ENCODE data around the gene PSMD1.

PSMD1 gene

DNA sequence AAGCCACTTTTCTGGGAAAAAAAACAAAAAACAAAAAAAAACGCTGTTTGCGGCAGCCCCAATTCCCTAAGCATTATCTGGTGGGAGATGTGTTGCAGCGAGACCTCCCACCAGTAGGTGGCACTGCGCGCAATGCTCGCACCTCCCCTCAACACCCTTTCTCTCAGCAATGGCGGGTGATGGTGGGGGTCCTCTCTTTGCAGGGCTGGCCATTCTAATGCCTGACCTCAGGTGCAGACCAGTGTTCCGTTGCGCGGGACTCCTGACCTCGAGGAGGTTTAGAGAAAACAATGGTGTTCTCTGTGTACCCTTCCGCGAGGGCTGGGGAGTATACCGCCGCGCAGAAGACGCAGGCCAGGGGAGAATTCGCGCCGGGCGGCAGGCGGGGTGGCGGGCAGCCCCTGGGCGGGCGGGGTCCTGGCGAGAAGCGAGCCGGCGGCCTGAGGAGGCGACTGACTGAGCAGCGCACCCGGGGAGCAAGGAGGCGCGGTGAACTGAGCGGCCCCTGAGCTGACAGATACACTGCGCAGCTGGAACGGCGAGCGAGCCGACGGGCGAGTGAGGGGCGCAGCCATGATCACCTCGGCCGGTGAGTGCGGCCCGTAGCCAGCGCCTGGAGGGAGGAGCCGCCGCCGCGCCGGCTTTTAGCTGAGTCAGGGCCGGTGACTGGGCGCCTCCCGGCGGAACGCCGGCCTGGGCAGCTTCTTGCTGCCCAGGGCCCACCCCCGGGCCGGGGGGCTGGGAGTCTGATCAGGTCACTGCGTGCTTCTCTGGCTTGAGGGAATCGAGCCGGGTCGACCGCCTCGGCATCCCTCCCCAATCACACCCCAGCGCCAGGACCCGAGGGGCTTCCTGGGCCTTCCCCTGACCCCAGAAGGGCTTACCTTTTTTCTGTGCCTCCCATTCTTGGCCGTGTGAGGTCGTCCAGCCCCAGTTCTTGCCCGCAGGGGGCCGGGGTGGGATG, at the start of gene PSMD1:
Gene PSMD1 (plus strand): TSS at position 415 of the 964 bp plus-strand sequence. CDS start 159 bp downstream, at position 574.
- Histone ChIP-seq H3K9me3 (ENCODE audit: control insufficient read depth, insufficient read depth, low read length) (no peaks in the 10 kb centered on the region), H3K9ac (ENCODE audit: low read depth, low read length) (peak within 1 kb of the TSS; percentile 95), H3K4me3 (ENCODE audit: low read depth, low read length) (peak within 1 kb of the TSS; percentile 91), H3K36me3 (ENCODE audit: control insufficient read depth, insufficient read depth, low read length) (no peaks in the 10 kb centered on the region), H3K27me3 (ENCODE audit: control insufficient read depth, insufficient read depth, low read length) (peaks cover 24% of the 10 kb centered on the region), H3K4me1 (ENCODE audit: control insufficient read depth, insufficient read depth, low read length) (peaks cover 5% of the 10 kb centered on the region)

DNA sequence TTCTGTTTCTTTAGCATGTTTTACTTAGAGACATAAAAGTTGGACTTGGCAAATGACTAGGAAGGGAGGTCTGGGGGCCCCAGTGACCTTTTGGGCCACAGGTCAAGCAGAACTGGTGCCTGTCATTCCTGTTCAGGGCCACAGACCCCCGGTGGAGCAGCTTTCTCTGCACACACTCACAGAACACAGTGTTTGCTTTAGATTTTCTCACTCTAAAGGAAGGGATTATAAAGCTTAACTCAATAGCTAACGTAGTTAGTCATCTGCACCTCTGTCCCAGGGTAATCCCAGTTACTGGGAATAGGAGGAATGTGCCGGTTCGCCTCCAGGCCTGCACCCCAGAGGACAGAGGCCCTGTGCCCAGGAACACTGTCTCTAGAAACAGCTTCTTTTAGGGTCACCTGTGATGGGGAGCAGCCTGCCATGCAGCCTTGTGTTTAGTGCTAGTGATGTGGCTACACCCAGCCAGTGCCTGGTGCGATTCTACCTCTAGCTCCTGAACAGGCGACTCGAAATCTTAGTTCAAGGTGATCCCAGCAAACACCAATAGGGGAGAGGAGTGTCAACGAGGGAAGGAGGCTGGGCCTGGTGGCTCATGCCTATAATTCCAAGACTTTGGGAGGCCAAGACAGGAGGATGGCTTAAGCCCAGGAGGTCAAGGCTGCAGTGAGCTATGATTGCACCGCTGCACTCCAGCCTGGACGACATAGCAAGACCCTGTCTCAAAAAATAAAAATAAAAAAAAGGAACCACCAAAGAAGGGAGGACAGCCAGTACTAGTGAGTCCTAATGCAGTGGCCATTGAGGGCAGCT, 49.2 kb upstream of the PSMD1 start:
- Histone ChIP-seq H3K9me3 (ENCODE audit: control insufficient read depth, insufficient read depth, low read length) (no peaks in the 10 kb centered on the region), H3K9ac (ENCODE audit: low read depth, low read length) (no peak overlapping the region), H3K36me3 (ENCODE audit: control insufficient read depth, insufficient read depth, low read length) (no peaks in the 10 kb centered on the region), H3K27me3 (ENCODE audit: control insufficient read depth, insufficient read depth, low read length) (peaks cover 3% of the 10 kb centered on the region), H3K4me1 (ENCODE audit: control insufficient read depth, insufficient read depth, low read length) (no peaks in the 10 kb centered on the region), H3K4me3 (ENCODE audit: low read depth, low read length) (no peak overlapping the region)

GRCh38 chr2:231008131-231008530, 48.5 kb upstream of the PSMD1 start:
- Histone ChIP-seq H3K9ac (ENCODE audit: low read depth, low read length) (no peak overlapping the region), H3K27me3 (ENCODE audit: control insufficient read depth, insufficient read depth, low read length) (peaks cover 3% of the 10 kb centered on the region), H3K9me3 (ENCODE audit: control insufficient read depth, insufficient read depth, low read length) (no peaks in the 10 kb centered on the region)

GRCh38 chr2:231009236-231009919, 47.3 kb upstream of the PSMD1 start:
- Histone ChIP-seq H3K4me3 (ENCODE audit: low read depth, low read length) (no peak overlapping the region), H3K9me3 (ENCODE audit: control insufficient read depth, insufficient read depth, low read length) (no peaks in the 10 kb centered on the region), H3K4me1 (ENCODE audit: control insufficient read depth, insufficient read depth, low read length) (no peaks in the 10 kb centered on the region), H3K9ac (ENCODE audit: low read depth, low read length) (no peak overlapping the region), H3K36me3 (ENCODE audit: control insufficient read depth, insufficient read depth, low read length) (no peaks in the 10 kb centered on the region), H3K27me3 (ENCODE audit: control insufficient read depth, insufficient read depth, low read length) (peaks cover 3% of the 10 kb centered on the region)

More at GRCh38 chr2:231008131-231008530, 48.5 kb upstream of the PSMD1 start:
- Histone ChIP-seq H3K36me3 (ENCODE audit: control insufficient read depth, insufficient read depth, low read length) (no peaks in the 10 kb centered on the region), H3K4me1 (ENCODE audit: control insufficient read depth, insufficient read depth, low read length) (no peaks in the 10 kb centered on the region), H3K4me3 (ENCODE audit: low read depth, low read length) (no peak overlapping the region)

- Histone ChIP-seq H3K27me3 (ENCODE audit: control insufficient read depth, insufficient read depth, low read length) (peaks cover 3% of the 10 kb centered on the region), H3K36me3 (ENCODE audit: control insufficient read depth, insufficient read depth, low read length) (no peaks in the 10 kb centered on the region), H3K9me3 (ENCODE audit: control insufficient read depth, insufficient read depth, low read length) (no peaks in the 10 kb centered on the region), H3K4me1 (ENCODE audit: control insufficient read depth, insufficient read depth, low read length) (no peaks in the 10 kb centered on the region), H3K9ac (ENCODE audit: low read depth, low read length) (no peak overlapping the region), H3K4me3 (ENCODE audit: low read depth, low read length) (no peak overlapping the region)
Measured at GRCh38 chr2:231010201-231010730, 46.4 kb upstream of the PSMD1 start.

GRCh38 chr2:231011526-231011925, 45.1 kb upstream of the PSMD1 start:
- H3K27me3 ChIP-seq (ENCODE audit: control insufficient read depth, insufficient read depth, low read length), result peaks cover 3% of the 10 kb centered on the region

DNA sequence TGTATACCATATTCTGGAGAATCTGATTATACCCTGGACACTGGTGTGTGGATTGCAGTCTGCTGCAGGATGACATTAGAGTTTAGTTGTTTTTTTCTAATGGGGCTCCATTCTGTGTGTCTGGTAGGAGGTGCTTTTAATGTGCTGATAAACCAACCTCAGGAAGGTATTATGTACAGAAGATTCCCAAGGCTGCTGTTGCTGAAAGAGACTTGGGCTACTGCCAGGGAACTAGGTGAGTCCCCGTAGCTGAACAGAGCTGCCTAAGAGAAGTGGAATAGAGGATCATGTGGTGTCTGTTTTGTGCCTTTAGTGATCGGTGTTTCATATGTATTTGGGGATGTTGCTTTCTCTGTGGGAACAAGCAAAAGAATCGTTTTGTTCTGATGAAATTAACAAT, 44.2 kb upstream of the PSMD1 start:
- no peaks in the 10 kb centered on the region for H3K9me3 ChIP-seq (ENCODE audit: control insufficient read depth, insufficient read depth, low read length)
- H3K27me3 ChIP-seq (ENCODE audit: control insufficient read depth, insufficient read depth, low read length), result peaks cover 3% of the 10 kb centered on the region
- H3K9ac ChIP-seq (ENCODE audit: low read depth, low read length), result no peak overlapping the region
- H3K4me3 ChIP-seq (ENCODE audit: low read depth, low read length), result no peak overlapping the region
- H3K4me1 ChIP-seq (ENCODE audit: control insufficient read depth, insufficient read depth, low read length), result peaks cover 5% of the 10 kb centered on the region
- H3K36me3 ChIP-seq (ENCODE audit: control insufficient read depth, insufficient read depth, low read length), result no peaks in the 10 kb centered on the region

More at GRCh38 chr2:231011526-231011925, 45.1 kb upstream of the PSMD1 start:
- Histone ChIP-seq H3K36me3 (ENCODE audit: control insufficient read depth, insufficient read depth, low read length) (no peaks in the 10 kb centered on the region), H3K4me3 (ENCODE audit: low read depth, low read length) (no peak overlapping the region), H3K9me3 (ENCODE audit: control insufficient read depth, insufficient read depth, low read length) (no peaks in the 10 kb centered on the region), H3K4me1 (ENCODE audit: control insufficient read depth, insufficient read depth, low read length) (peaks cover 5% of the 10 kb centered on the region), H3K9ac (ENCODE audit: low read depth, low read length) (no peak overlapping the region)

DNA sequence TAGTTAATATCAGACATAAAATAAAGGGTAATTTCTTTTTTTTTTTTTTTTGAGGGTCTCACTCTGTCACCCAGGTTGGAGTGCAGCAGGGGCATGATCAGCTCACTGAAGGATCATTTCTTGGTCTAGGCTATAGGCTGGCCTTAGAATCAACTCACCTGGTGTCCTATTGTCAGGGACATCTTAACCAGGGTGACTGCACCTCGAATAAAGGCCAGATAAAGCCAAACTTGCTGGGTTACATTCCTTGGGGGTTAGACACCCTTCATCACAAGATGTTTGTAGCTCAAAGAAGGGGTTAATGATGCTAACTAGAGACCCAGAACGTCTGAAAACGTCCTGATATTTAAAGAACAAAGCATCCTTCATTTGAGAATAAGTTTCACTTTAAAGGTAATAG, 42.8 kb upstream of the PSMD1 start:
- H3K9me3 ChIP-seq (ENCODE audit: control insufficient read depth, insufficient read depth, low read length), result no peaks in the 10 kb centered on the region
- no peak overlapping the region for H3K4me3 ChIP-seq (ENCODE audit: low read depth, low read length)

GRCh38 chr2:231015478-231015877, 41.2 kb upstream of the PSMD1 start:
- no peaks in the 10 kb centered on the region for H3K27me3 ChIP-seq (ENCODE audit: control insufficient read depth, insufficient read depth, low read length)
- H3K9me3 ChIP-seq (ENCODE audit: control insufficient read depth, insufficient read depth, low read length), result no peaks in the 10 kb centered on the region
- no peak overlapping the region for H3K9ac ChIP-seq (ENCODE audit: low read depth, low read length)
- H3K4me1 ChIP-seq (ENCODE audit: control insufficient read depth, insufficient read depth, low read length), result peaks cover 5% of the 10 kb centered on the region
- no peak overlapping the region for H3K4me3 ChIP-seq (ENCODE audit: low read depth, low read length)
- no peaks in the 10 kb centered on the region for H3K36me3 ChIP-seq (ENCODE audit: control insufficient read depth, insufficient read depth, low read length)

More for the DNA sequence above, 42.8 kb upstream of the PSMD1 start:
- H3K36me3 ChIP-seq (ENCODE audit: control insufficient read depth, insufficient read depth, low read length), result no peaks in the 10 kb centered on the region
- peaks cover 2% of the 10 kb centered on the region for H3K27me3 ChIP-seq (ENCODE audit: control insufficient read depth, insufficient read depth, low read length)
- peaks cover 5% of the 10 kb centered on the region for H3K4me1 ChIP-seq (ENCODE audit: control insufficient read depth, insufficient read depth, low read length)
- H3K9ac ChIP-seq (ENCODE audit: low read depth, low read length), result no peak overlapping the region

- Histone ChIP-seq H3K4me1 (ENCODE audit: control insufficient read depth, insufficient read depth, low read length) (peaks cover 5% of the 10 kb centered on the region), H3K36me3 (ENCODE audit: control insufficient read depth, insufficient read depth, low read length) (no peaks in the 10 kb centered on the region), H3K9ac (ENCODE audit: low read depth, low read length) (no peak overlapping the region), H3K9me3 (ENCODE audit: control insufficient read depth, insufficient read depth, low read length) (no peaks in the 10 kb centered on the region), H3K27me3 (ENCODE audit: control insufficient read depth, insufficient read depth, low read length) (no peaks in the 10 kb centered on the region), H3K4me3 (ENCODE audit: low read depth, low read length) (no peak overlapping the region)
Measured at GRCh38 chr2:231015926-231016325, 40.7 kb upstream of the PSMD1 start.

GRCh38 chr2:231016566-231017230, 40.0 kb upstream of the PSMD1 start:
- Histone ChIP-seq H3K9ac (ENCODE audit: low read depth, low read length) (no peak overlapping the region), H3K4me1 (ENCODE audit: control insufficient read depth, insufficient read depth, low read length) (peaks cover 5% of the 10 kb centered on the region), H3K4me3 (ENCODE audit: low read depth, low read length) (no peak overlapping the region), H3K9me3 (ENCODE audit: control insufficient read depth, insufficient read depth, low read length) (no peaks in the 10 kb centered on the region), H3K36me3 (ENCODE audit: control insufficient read depth, insufficient read depth, low read length) (no peaks in the 10 kb centered on the region), H3K27me3 (ENCODE audit: control insufficient read depth, insufficient read depth, low read length) (no peaks in the 10 kb centered on the region)
